Measurements from ENCODE around the gene LOXL4.

LOXL4 gene

DNA sequence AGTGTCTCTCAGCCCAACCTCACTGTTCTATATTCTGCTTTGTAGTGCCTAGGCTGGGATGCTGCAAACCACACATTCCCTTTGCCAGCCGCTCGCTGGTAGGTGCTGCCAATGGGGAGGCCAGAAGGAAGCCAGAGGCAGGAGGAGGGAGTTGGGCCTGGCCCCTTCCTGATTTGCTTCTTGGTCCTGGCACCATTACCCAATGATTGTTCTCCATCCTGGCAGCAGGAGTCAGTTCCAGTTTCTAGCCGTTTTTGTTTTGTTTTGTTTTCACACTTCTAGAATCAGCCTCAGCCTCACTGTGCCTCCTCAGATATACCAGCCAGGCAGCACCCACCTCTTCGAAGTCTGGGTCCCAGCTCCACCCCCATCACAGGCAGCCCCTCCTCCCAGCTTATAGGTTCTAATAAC, 27.4 kb upstream of the LOXL4 start:
- DNase-seq = no peak

DNA sequence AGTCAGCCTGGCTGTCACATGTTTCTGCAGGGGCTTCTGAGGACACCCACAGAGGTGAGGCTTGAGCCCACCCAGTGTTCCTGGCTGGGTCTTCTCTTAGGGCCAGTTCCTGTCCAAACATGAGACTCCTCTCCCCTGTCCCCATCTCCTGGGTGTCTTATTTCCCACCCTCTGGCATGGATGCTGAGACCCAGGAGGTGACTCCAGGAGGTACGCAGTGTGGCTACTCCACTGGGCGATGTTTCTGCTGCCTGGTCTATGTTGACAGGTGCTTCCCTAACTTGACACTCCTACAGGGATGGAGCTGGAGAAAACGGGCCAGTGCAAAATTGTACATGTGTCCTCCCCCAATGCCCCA, 26.3 kb upstream of the LOXL4 start:
- no peak for DNase-seq

DNA sequence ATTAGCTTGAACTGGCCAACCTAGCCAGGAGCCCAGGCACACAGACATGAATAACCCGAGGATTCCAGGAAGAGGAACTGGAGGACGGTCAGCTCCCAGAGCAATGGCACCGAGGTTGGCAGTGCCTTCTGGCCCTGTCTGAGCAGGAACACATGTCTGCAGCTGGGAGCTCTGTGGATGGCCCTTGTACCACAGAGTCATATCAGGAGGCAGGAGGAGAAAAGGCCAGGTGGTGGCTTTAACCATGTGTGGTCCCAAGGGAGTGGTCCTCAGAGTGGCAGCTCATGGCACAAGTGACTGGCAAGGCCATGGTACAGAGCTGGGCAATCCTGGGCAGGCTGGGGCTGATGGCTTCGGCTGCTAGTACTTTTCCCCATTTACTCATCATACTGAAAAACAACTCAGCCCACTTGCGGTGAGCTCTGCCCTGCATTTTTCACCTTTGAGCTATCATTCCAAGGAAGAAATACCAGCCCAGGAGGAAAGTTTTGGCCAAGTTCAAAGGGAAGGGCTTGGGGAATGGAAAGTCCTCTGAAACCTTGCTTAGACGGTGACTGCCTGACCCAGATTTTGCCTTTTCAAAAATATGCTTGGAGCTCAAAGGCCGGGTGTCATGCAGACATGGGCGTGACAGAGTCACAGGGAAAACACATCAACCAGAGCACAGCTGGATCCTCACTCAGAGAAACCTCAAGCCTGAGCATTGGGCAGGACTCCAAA, 25.7 kb upstream of the LOXL4 start:
- DNase-seq = no peak

DNA sequence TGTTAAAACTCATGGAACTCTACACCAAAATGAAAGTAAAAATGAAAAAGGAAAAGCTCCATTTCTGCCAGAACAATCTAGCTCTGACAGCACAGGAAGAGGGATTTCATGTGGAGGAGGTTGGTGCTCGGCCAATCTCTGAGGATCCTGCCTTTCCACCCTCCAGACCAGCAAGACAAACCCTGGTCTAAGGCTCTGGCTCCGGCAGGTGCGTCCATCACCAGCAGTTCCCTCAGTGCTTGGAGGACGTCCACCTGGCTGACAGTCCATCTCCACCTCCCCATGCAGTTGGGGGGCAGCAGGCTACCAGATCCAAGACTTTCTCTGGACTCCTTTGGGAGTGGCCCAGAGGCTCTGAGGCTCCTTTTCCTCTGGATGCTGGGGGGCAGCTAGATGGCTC, 25.0 kb upstream of the LOXL4 start:
- DNase-seq = no peak

DNA sequence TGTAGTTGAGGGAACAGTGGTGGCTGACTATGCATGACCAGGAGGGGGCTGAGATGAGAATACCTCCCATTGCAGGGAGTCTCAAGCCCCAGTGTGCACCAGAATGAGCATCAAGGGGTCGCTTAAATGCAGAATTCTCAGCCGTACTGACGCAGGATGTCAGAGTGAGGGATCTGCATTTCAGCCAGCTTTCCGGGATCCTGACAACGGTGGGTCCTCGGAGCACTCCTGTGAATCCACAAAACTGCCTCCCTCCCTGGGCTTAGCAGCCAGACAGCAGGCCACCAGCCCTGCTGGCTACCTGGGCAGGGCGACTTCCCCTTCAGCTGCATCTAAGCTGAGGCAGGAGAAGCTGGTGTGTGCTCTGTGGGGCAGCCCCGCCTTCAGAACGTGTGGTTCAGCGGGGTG, 21.8 kb upstream of the LOXL4 start:
- no peak for DNase-seq

DNA sequence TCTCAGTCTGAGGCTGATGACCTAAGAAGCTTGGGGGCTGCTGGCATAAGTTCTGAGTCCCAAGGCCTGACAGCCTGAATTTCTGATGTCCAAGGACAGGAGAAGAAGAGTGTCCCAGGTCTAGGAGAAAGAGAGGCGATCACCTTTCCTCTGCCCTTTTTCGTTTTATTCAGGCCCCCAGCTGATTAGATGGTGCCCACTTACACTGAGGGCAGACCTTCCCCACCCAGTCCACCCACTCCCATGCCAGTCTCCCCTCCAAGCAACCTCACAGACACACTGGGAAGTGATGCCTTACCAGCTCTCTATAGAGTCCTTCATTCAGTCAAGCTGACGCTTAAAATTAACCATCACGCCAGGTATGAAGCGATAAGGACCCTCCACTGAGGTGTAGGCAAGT, 19.3 kb upstream of the LOXL4 start:
- DNase-seq = no peak

DNA sequence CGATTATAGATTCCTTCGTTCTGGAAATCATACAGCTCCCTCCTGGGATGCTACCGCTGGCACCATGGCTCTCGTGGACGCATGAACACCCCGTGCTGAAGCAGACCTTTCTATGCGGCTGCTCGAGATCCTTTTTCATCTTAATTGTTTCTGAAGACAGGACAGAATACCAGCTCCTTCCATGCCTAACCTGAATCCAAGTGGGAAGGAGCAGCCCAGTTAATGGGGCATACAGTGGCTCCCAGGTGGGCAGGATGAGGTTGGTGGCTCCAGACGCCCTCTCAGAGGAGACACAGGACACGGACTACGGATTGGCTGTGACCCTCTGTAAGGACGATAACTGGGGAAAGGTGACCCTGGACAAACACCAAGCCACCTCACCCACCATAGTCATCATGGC, 18.4 kb upstream of the LOXL4 start:
- DNase-seq = no peak

DNA sequence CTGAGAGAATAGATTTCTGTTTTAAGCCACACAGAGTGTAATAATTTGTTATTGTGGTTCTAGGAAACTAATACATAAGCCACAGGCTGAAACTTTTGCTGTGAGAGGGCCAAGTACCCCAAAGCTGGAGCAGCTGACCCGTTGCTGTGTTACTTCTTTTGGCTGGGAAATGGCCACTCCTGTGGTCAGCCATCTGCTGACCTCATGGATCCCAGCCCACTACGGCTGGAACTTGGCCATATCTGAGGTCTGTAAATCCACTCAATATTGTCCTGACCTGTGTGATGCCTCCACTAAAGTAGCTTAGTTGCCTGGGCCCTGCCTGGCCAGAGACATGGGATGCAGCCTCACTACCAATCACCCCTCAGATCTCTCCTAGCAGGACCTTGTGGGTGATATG, 17.4 kb upstream of the LOXL4 start:
- no peak for DNase-seq

DNA sequence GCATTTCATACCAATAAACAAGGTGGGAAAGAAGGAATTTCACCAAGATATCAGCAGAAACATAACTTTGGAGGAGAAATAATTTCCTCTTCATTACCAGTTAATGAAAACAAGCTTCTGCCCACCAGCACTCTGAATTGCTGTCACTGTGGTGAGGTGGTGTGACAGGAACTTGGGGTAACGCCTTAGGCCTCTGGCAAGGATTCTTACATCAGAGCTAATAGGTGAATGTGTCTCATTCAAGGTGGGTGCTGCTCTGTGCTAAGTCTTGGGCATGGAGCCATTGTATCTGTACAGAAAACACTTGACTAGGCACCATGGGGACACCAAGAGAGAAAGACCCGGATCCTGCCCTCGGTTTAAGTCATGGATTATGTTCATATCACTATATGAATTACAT, 8.3 kb upstream of the LOXL4 start:
- no peak for DNase-seq

DNA sequence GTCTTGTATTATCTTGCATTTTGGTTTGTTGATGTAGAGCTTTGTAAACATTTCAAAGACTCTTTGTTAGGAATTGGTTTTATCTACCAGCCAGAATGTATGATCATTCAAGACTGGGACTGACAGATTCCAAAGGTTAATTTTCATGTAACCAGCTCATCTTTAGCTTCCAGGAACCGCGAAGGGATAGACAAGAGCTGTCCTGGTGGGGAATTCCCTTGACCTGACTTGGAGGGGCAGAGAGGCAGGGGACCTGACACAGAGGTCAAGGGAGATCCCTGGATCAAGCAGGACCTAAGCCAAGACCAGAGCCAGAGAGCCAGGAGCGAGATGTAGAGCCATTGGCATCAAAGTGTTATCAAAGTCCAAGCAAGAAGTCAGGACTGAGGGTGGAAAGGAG, 6.6 kb upstream of the LOXL4 start:
- DNase-seq = no peak

DNA sequence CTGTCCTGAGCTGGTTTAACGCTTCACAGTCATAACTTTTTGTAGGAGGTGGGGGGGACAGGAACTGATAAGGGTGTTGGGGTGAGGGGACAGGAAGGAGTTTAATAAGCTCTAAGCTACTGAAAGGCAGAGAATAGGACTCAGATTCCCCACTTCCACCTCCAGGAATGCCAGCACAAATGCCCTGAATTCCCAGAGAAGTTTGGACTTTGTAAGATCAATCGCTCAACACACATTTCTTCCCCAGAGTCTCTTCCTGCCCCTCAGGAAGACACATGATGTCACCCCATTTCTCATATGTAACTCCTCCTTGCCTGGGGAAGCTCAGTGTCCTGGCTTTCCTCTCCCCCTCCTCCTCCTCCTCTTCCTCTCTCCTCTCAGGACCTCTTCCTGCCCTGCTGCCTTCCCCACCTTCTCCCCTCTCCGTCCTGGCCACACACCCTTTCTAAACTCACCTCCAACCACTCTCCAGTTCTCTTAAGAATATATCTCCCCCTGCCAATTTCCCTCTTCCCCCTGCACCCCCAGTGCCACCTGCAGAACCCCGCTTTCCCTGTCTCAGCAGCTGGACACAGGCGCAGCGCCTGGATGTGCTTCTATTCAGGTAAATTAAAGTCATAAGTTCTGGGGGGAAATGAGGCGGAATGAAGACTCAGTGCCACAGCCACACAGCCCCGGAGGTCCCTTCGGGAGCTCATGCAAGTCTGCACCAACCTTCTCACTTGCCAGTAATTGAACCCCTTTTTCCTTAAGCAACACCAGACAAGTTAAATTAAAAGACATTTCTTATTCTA, 5.3 kb upstream of the LOXL4 start:
- no peak for DNase-seq

DNA sequence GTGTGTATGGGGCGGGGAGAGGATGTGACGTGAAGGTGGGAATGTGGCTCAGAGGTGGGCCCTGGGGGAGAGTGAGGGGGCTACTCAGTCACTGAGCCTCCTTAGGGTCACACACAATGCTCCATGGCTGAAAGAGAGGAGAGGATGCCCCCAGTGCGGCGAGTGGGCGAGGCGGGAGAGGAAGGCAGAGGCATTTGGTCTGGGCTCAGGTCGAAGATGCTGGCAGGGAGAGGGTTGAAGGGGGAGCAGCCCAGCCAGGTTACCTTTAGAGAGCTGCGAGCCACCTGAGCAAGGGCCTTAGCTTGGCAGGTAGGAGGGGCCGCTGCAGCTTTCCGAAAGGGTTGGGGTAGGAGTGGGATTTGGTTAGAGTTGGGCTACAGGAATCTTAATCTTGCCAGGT, 4.7 kb upstream of the LOXL4 start:
- no peak for DNase-seq

DNA sequence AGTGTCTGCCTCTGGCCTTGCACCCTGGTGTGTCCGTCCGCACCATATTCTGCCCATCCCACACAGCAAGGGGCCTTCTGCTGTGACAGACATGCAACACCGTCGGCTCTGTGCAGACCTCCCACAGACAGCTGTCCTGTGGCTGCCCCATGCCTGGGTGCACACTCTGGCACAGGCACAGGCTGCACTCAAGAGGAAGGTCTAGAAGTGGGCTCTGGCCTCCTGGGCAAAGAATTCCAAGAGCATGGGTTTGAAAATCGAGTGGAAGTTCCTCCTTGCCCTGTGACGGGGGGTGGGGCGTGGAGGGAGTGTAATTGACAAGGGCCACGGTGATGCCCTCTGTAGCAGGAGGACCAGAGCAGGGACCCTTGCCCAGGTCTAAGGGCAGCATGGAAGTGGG, 4.3 kb upstream of the LOXL4 start:
- DNase-seq = no peak

DNA sequence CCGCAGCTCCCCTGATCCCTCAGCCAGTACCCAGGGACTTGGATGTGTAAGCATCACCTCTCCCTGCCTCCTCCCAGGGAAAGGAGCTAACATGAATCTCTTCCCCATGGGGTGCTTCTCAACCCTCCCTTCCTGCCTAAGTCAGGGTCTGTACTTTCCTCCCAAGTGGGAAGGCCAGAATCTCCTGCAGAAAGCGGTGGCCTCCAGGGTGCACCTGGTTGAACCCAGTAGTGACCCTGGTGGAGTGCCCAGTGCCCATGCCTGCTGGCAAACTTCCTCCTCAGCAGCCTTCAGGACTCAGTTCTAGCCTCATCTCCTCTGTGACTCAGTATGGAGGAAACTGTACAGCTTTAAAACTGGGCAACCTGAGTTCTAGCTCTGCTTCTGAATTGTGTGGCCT, 2.8 kb upstream of the LOXL4 start:
- no peak for DNase-seq

DNA sequence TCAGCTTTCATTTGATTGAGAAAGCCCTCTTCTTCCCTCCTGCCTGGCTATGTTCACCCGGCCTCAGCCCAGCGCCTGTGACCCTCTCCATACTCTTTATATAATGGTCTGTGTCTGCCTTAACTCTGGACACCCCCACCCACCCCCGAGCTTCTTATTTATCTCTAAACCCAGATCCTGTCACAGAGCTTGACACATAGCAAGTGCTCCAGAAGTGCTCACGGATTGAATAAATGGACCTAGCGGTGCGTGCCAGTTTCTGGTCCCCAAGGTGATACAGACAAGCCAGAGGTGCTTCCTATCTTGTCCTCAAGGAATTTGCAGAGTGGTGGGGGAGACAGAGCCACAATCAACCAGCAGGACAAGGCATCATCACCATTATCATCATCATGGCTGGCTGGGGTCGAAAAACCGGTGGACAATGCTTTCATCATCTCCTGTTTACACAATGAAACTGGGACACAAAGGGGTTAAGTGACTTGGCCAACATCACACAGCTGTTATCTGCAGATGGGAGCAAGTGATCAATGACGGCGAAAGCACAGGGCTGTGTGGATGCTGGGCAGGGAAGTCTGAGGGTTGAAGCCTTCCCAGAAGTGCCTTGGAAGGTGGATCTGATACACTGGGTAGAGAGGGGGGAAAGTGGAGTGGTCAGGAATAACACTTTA, 2.2 kb upstream of the LOXL4 start:
- DNase-seq = no peak

DNA sequence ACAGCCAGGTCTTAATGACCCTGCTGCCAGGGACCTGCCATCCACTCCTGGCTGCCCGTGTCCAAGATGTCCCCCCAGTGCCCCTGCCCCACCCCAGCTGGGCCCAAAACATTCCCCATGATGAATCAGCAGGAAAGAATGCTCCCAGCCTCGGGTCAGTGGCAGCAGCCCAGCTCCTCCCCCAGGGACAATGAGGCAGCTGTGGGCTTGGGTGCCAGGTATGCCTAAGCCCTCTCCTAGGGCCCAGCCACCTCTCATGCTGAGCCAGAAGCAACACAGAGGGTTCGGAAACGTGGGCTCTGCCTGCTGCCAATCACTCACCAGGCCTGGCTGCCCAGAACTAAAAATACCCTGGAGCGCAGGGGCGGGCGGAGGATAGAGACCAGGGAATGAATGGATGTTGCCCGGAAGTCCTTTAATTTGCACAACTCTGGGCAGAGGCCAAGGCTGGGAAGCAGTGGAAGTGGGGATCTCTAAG, 1.5 kb upstream of the LOXL4 start:
- no peak for DNase-seq

DNA sequence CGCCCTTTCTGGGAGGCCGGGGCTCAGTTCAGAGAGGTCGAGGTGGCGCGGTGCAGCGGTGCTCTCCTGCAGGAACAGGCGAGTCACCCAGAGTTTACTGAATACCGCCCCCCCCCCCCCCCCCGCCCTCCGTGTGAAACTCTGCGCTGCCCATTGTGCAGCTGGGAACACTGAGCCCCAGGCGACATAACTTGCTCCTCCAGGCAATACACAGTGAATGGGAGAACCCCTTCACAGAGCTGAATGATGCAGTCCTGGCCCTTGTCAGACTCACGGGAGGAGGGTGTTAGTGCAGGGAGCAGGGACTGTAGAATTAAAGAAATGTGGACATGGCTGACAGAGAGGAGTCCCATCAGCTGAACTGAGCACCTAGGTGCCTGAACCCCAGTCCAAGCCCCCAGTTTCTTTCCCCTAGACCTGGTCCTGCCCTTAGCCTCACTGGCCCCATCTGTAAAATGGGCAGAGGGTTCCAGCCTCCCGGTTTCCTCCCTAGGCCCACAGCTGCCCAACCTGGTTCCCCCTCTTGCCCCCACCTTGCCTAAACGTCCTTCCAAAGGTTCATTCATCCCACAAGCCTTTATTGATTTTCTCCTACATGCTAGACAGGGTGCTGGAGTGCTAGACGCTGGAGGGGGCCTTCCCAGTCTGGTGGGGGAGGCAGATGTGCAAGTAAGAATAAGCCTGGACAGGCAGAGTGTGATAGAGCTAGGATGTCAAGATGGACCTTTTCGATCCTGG, 869 bp upstream of the LOXL4 start:
- DNase-seq = no peak

DNA sequence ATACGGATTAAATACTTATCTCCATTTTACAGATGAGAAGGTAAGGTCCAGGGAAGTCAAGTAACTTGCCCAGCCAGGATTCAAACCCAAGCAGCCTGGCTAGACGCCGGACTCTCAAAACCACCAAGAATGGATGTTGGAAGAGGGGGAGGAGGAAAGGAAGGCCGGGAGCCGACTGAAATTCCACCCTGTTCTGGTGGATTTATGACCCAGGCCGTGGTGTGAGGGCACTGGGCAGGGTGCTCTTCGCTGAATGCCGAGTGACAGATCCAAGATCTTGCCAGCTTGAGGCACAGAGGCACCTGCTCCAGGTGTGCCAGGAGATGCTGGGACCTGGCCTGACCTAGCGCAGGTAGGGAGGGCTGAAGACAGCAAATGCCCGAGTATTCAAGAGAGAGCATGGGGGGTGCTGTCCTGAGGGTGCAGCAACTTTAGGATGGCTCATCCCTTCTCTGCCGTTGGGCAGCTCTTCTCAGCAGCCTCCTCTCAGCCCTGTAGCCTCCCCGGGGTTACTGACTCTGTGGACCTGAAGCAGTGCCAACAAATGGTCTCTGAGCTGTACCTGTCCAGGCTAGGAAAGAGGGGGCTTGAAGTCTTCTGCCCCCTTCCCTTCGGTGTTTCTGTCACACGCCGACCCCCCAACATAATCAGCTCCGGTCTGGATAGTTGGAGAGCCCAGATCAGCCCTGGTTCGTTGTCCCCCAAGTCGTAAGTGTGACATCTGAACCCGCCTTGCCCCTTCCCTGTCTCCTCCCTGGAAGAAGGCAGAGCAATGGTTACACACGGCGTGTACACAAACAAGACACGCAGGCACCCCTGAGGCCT, 713 bp downstream of the LOXL4 start:
- DNase-seq = peak; percentile 47

DNA sequence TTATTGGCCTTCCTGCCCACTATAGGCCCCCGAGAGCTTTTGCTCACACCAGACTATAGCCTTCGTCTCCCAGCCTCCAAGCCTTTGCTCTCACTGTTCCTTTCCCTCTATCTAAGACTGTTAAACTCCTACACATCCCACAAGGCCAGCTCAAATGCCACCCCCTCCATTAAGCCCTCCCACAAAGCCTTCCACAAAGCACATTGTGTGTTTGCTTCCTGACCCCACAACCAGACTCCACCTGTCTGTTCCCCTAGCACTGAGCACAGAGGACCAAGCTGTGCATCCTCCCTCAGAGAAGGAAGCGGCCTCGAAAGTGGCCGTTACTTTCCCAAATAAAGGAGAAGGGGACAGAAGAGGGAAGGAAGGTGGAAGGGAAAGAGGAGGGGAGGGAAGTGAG, 1.3 kb downstream of the LOXL4 start:
- DNase-seq = no peak

DNA sequence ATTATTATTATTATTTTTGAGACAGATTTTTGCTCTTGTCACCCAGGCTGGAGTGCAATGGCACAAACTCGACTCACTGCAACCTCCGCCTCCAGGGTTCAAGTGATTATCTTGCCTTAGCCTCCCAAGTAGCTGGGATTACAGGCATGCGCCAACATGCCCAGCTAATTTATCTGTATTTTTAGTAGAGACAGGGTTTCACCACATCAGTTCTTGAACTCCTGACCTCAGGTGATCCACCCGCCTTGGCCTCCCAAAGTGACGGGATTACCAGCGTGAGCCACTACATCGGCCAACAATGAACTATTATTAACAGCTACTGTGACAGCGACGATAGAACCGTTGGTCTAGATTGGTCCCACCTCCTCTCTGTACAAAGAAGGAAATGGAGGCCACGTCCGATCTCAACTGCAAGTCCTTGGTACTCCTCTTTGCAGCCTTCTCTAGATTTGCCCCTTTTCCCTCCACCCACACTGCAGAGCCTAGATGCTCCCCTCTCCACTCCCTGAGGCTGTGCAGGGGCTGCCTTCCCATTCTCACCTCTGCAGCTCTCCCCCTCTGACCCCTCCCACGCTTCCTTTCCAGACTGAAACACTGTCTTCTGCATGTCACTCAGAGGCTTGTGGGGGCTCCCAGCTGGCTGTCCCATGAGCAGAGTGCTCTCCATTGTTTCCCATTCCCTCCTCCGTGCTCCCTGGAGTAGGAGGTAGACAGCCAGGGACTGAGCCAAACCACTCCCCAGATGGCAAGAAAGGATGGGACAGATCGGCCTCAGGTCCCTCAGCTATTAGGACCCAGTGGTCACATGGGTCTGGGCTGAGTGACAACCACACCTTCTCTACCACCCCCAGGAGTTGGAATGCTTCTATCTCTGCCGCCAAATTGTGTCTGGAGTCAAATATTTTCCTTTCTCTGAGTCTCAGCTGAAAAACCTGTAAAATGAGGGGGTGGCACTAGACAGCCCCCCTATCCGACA, 2.3 kb downstream of the LOXL4 start:
- no peak for DNase-seq
